SK-N-SH (cell line): ENCODE data around the gene GAS6. TPM values are rescaled to one million over a fixed set of nuclear protein-coding genes. Genes with fewer than 3 reads are reported as not detected.
A peak's percentile ranks its signal among the peaks of the same experiment; 100 is the strongest.

Experiments
- CTCF ChIA-PET: fragments of 300-600, 350-600 bp; formaldehyde crosslinking; extraction: SDS; loops from one replicate; lab custom pipeline; 2021; lab: Yijun Ruan, JAX
- POLR2A ChIA-PET: fragments of 350-600 bp; sonication (Branson Sonifier 250); formaldehyde crosslinking; extraction: SDS; loops from one replicate; lab custom pipeline; 2020; ENCODE audit warnings: antibody characterized with exemption, inconsistent platforms; lab: Yijun Ruan, JAX
- DNase-seq: peaks from one replicate; pipeline ENCODE4 v3.0.0; 2012
- H2AFZ ChIP-seq: fragments of 200-600 bp; sonication (generic); 2 replicates; pipeline ENCODE4 v1.8.1; 2016; ENCODE audit warnings: antibody characterized with exemption, mild to moderate bottlenecking, low read depth
- H3F3A ChIP-seq: fragments of 200-600 bp; sonication (generic); replicated peaks from 2 replicates; pipeline ENCODE3; 2016; ENCODE audit warnings: antibody characterized with exemption, mild to moderate bottlenecking; ENCODE audit not compliant: insufficient read depth
- H3K27ac ChIP-seq, 2 experiments: fragments of 200-500 bp in 1 of 2; fragments of 200-600 bp in 1 of 2; sonication (Bioruptor generic) in 1 of 2; sonication (generic), shearing (Covaris generic) in 1 of 2; 2 replicates each; pipeline versions ENCODE4 v1.5.1 to v1.6.1; 2014 to 2016; ENCODE audit warnings: low read depth in 2 of 2, inconsistent platforms in 1 of 2, low read length in 1 of 2, mild to moderate bottlenecking in 1 of 2, mixed read lengths in 1 of 2
- H3K27me3 ChIP-seq: fragments of 200-600 bp; sonication (generic), shearing (Covaris generic); 2 replicates; pipeline ENCODE4 v1.6.1; 2016; ENCODE audit warnings: mixed run types; ENCODE audit not compliant: insufficient read depth
- H3K36me3 ChIP-seq, 2 experiments: fragments of 200-500 bp in 1 of 2; fragments of 200-600 bp in 1 of 2; sonication (Bioruptor generic) in 1 of 2; sonication (generic) in 1 of 2; replicated peaks in 1 of 2; 2 replicates each; pipeline versions ENCODE3 to v1.5.1; 2014 to 2016; ENCODE audit warnings: low read length in 1 of 2, mild to moderate bottlenecking in 1 of 2; ENCODE audit not compliant: insufficient read depth in 2 of 2, control insufficient read depth in 1 of 2
- H3K4me1 ChIP-seq, 2 experiments: fragments of 200-500 bp in 1 of 2; fragments of 200-600 bp in 1 of 2; sonication (Bioruptor generic) in 1 of 2; sonication (generic), shearing (Covaris generic) in 1 of 2; 2 replicates each; pipeline versions ENCODE4 v1.5.1 to v1.6.1; 2014 to 2016; ENCODE audit warnings: low read depth in 1 of 2, low read length in 1 of 2, mixed run types in 1 of 2; ENCODE audit not compliant: insufficient read depth in 2 of 2, control insufficient read depth in 1 of 2
- H3K4me2 ChIP-seq: fragments of 200-600 bp; sonication (generic), shearing (Covaris generic); 2 replicates; pipeline ENCODE4 v1.6.1; 2017; ENCODE audit warnings: mixed run types
- H3K4me3 ChIP-seq, 2 experiments: fragments of 200-500 bp in 1 of 2; fragments of 200-600 bp in 1 of 2; sonication (Bioruptor generic) in 1 of 2; sonication (generic), shearing (Covaris generic) in 1 of 2; 2 replicates each; pipeline versions ENCODE4 v1.5.1 to v1.8.1; 2014 to 2016; ENCODE audit warnings: low read depth in 2 of 2, inconsistent platforms in 1 of 2, low read length in 1 of 2, mild to moderate bottlenecking in 1 of 2, mixed read lengths in 1 of 2, moderate library complexity in 1 of 2
- H3K79me2 ChIP-seq: fragments of 200-600 bp; sonication (generic); 2 replicates; pipeline ENCODE4 v1.8.1; 2017; ENCODE audit warnings: mild to moderate bottlenecking; ENCODE audit not compliant: insufficient read depth
- H3K9ac ChIP-seq: fragments of 200-600 bp; sonication (generic); 2 replicates; pipeline ENCODE4 v1.6.1; 2017; ENCODE audit warnings: mixed run types
- H3K9me2 ChIP-seq: fragments of 200-600 bp; sonication (generic); 2 replicates; pipeline ENCODE4 v1.6.1; 2017; ENCODE audit warnings: mixed run types
- H3K9me3 ChIP-seq: fragments of 200-600 bp; sonication (generic); 2 replicates; pipeline ENCODE4 v1.6.1; 2017; ENCODE audit warnings: mixed run types, mild to moderate bottlenecking, moderate library complexity
- H4K20me1 ChIP-seq: fragments of 200-600 bp; sonication (generic); 2 replicates; pipeline ENCODE4 v1.6.1; 2017; ENCODE audit warnings: mild to moderate bottlenecking, mixed run types; ENCODE audit not compliant: insufficient read depth
- EP300 ChIP-seq, 2 experiments: IDR thresholded peaks; 2 replicates each; pipeline versions ENCODE4 v1.4.0 to v1.6.1; 2012; ENCODE audit warnings: borderline replicate concordance in 1 of 2, low read depth in 1 of 2, low read length in 1 of 2
- GATA2 ChIP-seq: sonication (generic); formaldehyde crosslinking; IDR thresholded peaks from 2 replicates; pipeline ENCODE4 v1.5.0; 2020; ENCODE audit warnings: mild to moderate bottlenecking, missing genetic modification reagents
- POLR2AphosphoS5 ChIP-seq: IDR thresholded peaks from 2 replicates; pipeline ENCODE4 v1.6.1; 2012; ENCODE audit warnings: low read depth, low read length
- SMC3 ChIP-seq: IDR thresholded peaks from 2 replicates; pipeline ENCODE4 v1.6.1; 2012; ENCODE audit warnings: low read depth, low read length, improper control_type of control experiment
- TCF12 ChIP-seq: IDR thresholded peaks from 2 replicates; pipeline ENCODE4 v1.4.0; 2012
- TEAD4 ChIP-seq: IDR thresholded peaks from 2 replicates; pipeline ENCODE4 v1.4.0; 2012; ENCODE audit warnings: mild to moderate bottlenecking, borderline replicate concordance; ENCODE audit not compliant: insufficient read depth
- WGBS: methylation state at CpG from one replicate; pipeline ENCODE4 v1.1.6; 2017; ENCODE audit warnings: low lambda C conversion rate; 5-methylcytosine and 5-hydroxymethylcytosine counted together
- polyA plus RNA-seq, 3 experiments: library from polyadenylated mRNA; depleted of rRNA; stranded (reverse); fragments of >200 nt; gene quantifications; 2 replicates each; pipeline ENCODE4 v1.2.3, GENCODE V29; 2012
- TF ChIP-seq, protein P1 (sequence below): IDR thresholded peaks from 2 replicates; pipeline ENCODE4; 2012
- TF ChIP-seq, protein P2 (sequence below): IDR thresholded peaks from 2 replicates; pipeline ENCODE4 v1.4.0; 2012; ENCODE audit warnings: low read depth, borderline replicate concordance
- TF ChIP-seq, protein P3 (sequence below): fragments of 200-600 bp; sonication (generic); IDR thresholded peaks from 2 replicates; pipeline ENCODE4 v1.6.1; 2017; ENCODE audit warnings: antibody characterized with exemption, mild to moderate bottlenecking, moderate library complexity

GAS6 gene
- polyA plus RNA-seq, 1 of the 3 experiments (the other 2 are of a cell fraction) = 380 TPM

DNA sequence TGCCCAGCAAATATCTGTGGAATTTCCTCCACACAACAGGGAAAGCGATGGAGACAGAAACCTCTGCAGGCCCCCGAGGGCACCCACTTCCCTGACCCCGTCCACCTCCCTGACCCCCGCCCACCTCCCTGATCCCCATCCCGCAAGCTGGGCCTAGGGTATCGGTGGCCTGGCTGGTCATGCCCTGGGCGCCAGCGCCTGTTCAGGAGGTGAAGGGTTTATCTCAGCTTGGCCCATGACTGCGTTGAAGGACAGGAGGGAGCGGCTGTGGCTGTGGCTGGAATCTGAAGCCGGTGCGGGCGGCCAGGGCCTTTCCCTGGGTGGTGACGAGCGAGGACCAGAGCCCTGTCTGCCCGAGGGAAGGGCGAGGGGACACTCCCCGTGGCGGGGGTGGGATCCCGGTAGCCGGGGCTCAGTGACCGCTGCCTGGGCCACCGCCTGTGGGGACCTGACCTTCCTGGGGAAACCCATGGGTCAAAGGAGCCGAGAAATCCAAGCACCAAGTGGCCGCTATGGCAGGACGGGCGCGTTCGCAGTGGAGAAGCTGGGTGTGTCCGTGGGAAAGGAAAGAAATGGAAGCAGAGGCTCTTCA, 20.7 kb downstream of the GAS6 start:
- TF ChIP-seq POLR2AphosphoS5 (peak; percentile 1; the same call in 1 of the 2 replicates), TCF12 (no peak)
- TF ChIP-seq, protein P1, sequence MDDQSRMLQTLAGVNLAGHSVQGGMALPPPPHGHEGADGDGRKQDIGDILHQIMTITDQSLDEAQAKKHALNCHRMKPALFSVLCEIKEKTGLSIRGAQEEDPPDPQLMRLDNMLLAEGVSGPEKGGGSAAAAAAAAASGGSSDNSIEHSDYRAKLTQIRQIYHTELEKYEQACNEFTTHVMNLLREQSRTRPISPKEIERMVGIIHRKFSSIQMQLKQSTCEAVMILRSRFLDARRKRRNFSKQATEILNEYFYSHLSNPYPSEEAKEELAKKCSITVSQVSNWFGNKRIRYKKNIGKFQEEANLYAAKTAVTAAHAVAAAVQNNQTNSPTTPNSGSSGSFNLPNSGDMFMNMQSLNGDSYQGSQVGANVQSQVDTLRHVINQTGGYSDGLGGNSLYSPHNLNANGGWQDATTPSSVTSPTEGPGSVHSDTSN = peak; percentile 17
- H3K4me3 ChIP-seq = no peak overlapping the region
- H3K4me1 ChIP-seq = peaks cover 21 to 30% of the 10 kb centered on the region in 2 experiments; a peak in 3 of 4 replicates
- 95% methylated on average over 12 of the region's 30 CpGs for WGBS
- peaks cover 25 to 53% of the 10 kb centered on the region in 2 experiments for H3K36me3 ChIP-seq
- no peak overlapping the region for H3K9ac ChIP-seq
- no peak for DNase-seq
- H3K27ac ChIP-seq = no peak overlapping the region
- CTCF ChIA-PET = interaction anchor here (0.6 to 1.1 kb wide), 2 partner anchors 21 to 282 kb away, joined by 3 read pairs; partner anchors contain the start of gene GAS6
- H3F3A ChIP-seq = peaks cover 30% of the 10 kb centered on the region
- no peaks in the 10 kb centered on the region for H3K27me3 ChIP-seq
- POLR2A ChIA-PET = no interaction called here
- no peak overlapping the region for H2AFZ ChIP-seq
- no peaks in the 10 kb centered on the region for H3K9me2 ChIP-seq
- H3K4me2 ChIP-seq = no peak overlapping the region
- H3K79me2 ChIP-seq = peaks cover 91% of the 10 kb centered on the region
- H3K9me3 ChIP-seq = no peaks in the 10 kb centered on the region
- H4K20me1 ChIP-seq = peaks cover 2% of the 10 kb centered on the region; the same call in 1 of the 2 replicates

- Histone ChIP-seq H3K79me2 (peaks cover 89% of the 10 kb centered on the region), H3K27ac (no peak overlapping the region), H3K9ac (no peak overlapping the region), H3K4me2 (no peak overlapping the region), H3K4me3 (no peak overlapping the region), H3K27me3 (no peaks in the 10 kb centered on the region), H3K9me3 (no peaks in the 10 kb centered on the region), H3K9me2 (no peaks in the 10 kb centered on the region), H3F3A (peaks cover 35% of the 10 kb centered on the region), H2AFZ (no peak overlapping the region), H3K4me1 (peaks cover 23 to 37% of the 10 kb centered on the region in 2 experiments; a peak in 3 of 4 replicates), H3K36me3 (peaks cover 25 to 49% of the 10 kb centered on the region in 2 experiments), H4K20me1 (no peaks in the 10 kb centered on the region; the same call in 1 of the 2 replicates)
- WGBS = 98% methylated on average over 26 of the region's 29 CpGs
- POLR2A ChIA-PET = no interaction called here
- TF ChIP-seq, protein P2, sequence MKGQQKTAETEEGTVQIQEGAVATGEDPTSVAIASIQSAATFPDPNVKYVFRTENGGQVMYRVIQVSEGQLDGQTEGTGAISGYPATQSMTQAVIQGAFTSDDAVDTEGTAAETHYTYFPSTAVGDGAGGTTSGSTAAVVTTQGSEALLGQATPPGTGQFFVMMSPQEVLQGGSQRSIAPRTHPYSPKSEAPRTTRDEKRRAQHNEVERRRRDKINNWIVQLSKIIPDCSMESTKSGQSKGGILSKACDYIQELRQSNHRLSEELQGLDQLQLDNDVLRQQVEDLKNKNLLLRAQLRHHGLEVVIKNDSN = no peak
- TF ChIP-seq, protein P1 = 0 out of 2 replicates have a peak, but pooled peaks have one; percentile 1
- no peak for DNase-seq
- CTCF ChIA-PET = interaction anchor here (0.6 kb wide), 1 partner anchor 28 kb away, joined by 4 read pairs; no protein-coding TSS in a partner anchor
These were observed 21.4 kb downstream of the GAS6 start for GRCh38 chr13:113842336-113843062.

GRCh38 chr13:113841353-113841650, 22.6 kb downstream of the GAS6 start:
- H3F3A ChIP-seq = peaks cover 42% of the 10 kb centered on the region
- CTCF ChIA-PET = interaction anchor here (0.6 kb wide), 1 partner anchor 270 kb away, joined by 3 read pairs; no protein-coding TSS in a partner anchor
- TF ChIP-seq EP300 (IDR thresholded peaks at IDR 0.05; ENCODE audit: borderline replicate concordance in 1 of 2, low read depth in 1 of 2, low read length in 1 of 2) (no peak), TEAD4 (no peak), SMC3 (no peak), GATA2 (CRISPR knock-in tag) (no peak)
- TF ChIP-seq, protein P3, sequence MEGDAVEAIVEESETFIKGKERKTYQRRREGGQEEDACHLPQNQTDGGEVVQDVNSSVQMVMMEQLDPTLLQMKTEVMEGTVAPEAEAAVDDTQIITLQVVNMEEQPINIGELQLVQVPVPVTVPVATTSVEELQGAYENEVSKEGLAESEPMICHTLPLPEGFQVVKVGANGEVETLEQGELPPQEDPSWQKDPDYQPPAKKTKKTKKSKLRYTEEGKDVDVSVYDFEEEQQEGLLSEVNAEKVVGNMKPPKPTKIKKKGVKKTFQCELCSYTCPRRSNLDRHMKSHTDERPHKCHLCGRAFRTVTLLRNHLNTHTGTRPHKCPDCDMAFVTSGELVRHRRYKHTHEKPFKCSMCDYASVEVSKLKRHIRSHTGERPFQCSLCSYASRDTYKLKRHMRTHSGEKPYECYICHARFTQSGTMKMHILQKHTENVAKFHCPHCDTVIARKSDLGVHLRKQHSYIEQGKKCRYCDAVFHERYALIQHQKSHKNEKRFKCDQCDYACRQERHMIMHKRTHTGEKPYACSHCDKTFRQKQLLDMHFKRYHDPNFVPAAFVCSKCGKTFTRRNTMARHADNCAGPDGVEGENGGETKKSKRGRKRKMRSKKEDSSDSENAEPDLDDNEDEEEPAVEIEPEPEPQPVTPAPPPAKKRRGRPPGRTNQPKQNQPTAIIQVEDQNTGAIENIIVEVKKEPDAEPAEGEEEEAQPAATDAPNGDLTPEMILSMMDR = no peak
- TF ChIP-seq, all 33 proteins: peak for 0
- no peaks in the 10 kb centered on the region for H3K9me2 ChIP-seq
- no peaks in the 10 kb centered on the region for H3K9me3 ChIP-seq
- no peak for DNase-seq
- H3K79me2 ChIP-seq = peaks cover 77% of the 10 kb centered on the region
- peaks cover 25 to 42% of the 10 kb centered on the region in 2 experiments for H3K36me3 ChIP-seq
- no peak overlapping the region for H3K9ac ChIP-seq
- H3K4me3 ChIP-seq = no peak overlapping the region
- H3K27me3 ChIP-seq = no peaks in the 10 kb centered on the region
- H3K4me1 ChIP-seq = peaks cover 30 to 45% of the 10 kb centered on the region in 2 experiments; a peak in 3 of 4 replicates
- peak overlapping the region in 1 of 2 experiments; percentile 4; a peak in 1 of 4 replicates for H3K27ac ChIP-seq
- H2AFZ ChIP-seq = no peak overlapping the region
- H4K20me1 ChIP-seq = no peaks in the 10 kb centered on the region; the same call in 1 of the 2 replicates
- no peak overlapping the region for H3K4me2 ChIP-seq
- POLR2A ChIA-PET = no interaction called here
- 96% methylated on average over 15 of the region's 15 CpGs for WGBS
